Right kidney (tissue), 1 donor: ENCODE measurements around the gene CROCC2.

Source experiments
- DNase-seq: peaks from one replicate; pipeline ENCODE4 v3.0.0-alpha.2; 2016

The CROCC2 gene

GRCh38 chr2:240956935-240957655 is 51.0 kb downstream of the CROCC2 start:
- no peak for DNase-seq

- DNase-seq = no peak
Measured at GRCh38 chr2:240957656-240958365, 51.7 kb downstream of the CROCC2 start.

- DNase-seq = no peak
Measured at GRCh38 chr2:240958366-240959213, 52.5 kb downstream of the CROCC2 start.

GRCh38 chr2:240959214-240959940 is 53.2 kb downstream of the CROCC2 start:
- no peak for DNase-seq

- no peak for DNase-seq
Measured at GRCh38 chr2:240959941-240960308, 53.8 kb downstream of the CROCC2 start.

GRCh38 chr2:240960309-240960970 is 54.3 kb downstream of the CROCC2 start:
- DNase-seq = peak; percentile 77

- peak; percentile 60 for DNase-seq
Measured at GRCh38 chr2:240960971-240961876, 55.1 kb downstream of the CROCC2 start.

- DNase-seq = no peak
Measured at GRCh38 chr2:240961910-240962299, 55.8 kb downstream of the CROCC2 start.

GRCh38 chr2:240962300-240963064 is 56.3 kb downstream of the CROCC2 start:
- DNase-seq = peak; percentile 88

GRCh38 chr2:240963065-240963867 is 57.1 kb downstream of the CROCC2 start:
- no peak for DNase-seq

GRCh38 chr2:240963868-240964703 is 58.0 kb downstream of the CROCC2 start:
- DNase-seq = no peak

GRCh38 chr2:240964704-240965295 is 58.7 kb downstream of the CROCC2 start:
- DNase-seq = no peak

- no peak for DNase-seq
Measured at GRCh38 chr2:240965296-240965904, 59.3 kb downstream of the CROCC2 start.

- no peak for DNase-seq
Measured at GRCh38 chr2:240965905-240966456, 59.8 kb downstream of the CROCC2 start.

- DNase-seq = no peak
Measured at GRCh38 chr2:240966457-240966905, 60.3 kb downstream of the CROCC2 start.

- DNase-seq = no peak
Measured at GRCh38 chr2:240966906-240967680, 61.0 kb downstream of the CROCC2 start.
